Fibroblast of skin of left quadriceps (primary cell): ENCODE data around the gene KCNJ1.

Experiments used
- DNase-seq, 2 experiments: peaks; one replicate each; pipeline ENCODE4 v3.0.0-alpha.2; 2013; ENCODE audit warnings: low read depth in 2 of 2

The KCNJ1 gene

DNA sequence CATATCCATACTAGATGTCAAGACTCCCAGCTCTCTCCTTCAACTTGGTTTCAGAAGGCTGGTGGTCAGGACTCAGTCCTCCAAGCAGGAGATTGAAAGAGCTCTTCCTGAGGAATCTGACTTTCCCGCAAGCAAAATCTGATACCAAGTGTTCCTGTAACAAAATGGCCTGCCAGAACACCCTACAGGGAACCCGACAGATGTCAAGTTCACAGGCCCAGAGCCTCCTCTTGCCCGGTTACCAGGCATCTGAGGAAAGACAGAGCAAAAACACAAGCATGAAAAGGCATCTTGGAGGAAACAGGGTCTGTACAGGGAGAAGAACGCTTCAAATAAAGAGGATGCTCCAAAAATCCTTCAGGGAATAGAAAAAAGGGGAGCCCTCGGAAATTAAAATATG lies 15.4 kb upstream of the KCNJ1 start:
- no peak for DNase-seq

DNA sequence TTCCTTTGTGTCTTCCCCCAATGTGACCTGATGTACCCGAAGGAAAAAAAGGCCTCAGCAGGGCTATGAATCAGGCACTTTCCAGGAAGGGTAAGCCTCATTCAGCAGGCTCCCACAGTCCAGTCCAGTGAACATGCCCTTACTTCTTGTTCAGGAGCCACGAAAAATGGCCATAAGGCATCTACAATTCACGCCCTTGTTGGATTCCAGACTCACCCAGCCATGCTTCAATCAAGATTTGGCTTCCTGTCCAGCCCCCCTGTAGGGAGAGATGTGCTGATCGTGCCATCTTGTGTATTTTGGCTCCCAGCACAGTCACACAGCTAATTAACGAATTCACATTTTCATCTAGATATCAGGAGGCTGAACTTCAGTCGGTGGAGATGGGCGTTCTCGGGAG lies 14.1 kb upstream of the KCNJ1 start:
- no peak for DNase-seq

DNA sequence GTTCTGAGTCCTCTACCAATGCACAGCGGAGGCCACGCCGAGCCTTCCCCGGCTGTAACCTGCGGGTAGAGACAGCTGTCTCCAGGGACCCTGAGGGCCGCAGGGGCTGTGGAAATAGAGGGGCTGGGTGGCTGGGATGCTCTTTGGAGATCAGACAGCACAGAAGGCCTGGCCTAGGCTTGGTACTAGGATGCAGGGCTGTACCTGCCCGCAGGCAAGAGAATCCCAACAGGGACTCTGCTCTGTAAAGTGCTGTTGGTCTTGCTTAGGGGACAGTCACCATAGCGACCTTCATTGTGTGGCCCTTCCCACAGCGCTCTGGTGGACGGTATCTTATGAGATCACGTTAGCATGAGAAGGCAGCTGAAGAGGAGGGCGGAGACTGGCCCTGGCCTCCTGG lies 12.7 kb upstream of the KCNJ1 start:
- DNase-seq: no peak

DNA sequence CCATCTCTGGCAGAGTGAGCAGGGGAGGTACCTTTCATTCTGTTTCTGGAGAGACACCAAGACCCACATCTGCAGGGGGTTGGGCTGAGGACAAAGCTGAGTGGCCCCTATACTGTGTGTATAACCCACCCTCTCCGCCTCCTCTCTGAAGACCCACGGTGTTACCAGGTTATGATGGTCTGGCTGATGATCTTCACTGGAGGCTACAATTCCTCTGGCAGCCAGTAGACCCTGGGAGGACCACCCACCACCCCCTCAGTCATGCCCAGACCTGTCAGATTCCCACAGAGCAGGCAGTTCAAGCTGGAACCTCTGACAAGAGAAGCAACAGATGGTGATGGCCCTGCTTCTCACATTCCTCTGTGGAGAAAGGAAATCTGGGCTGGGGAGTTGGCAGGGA lies 11.4 kb upstream of the KCNJ1 start:
- DNase-seq: no peak

DNA sequence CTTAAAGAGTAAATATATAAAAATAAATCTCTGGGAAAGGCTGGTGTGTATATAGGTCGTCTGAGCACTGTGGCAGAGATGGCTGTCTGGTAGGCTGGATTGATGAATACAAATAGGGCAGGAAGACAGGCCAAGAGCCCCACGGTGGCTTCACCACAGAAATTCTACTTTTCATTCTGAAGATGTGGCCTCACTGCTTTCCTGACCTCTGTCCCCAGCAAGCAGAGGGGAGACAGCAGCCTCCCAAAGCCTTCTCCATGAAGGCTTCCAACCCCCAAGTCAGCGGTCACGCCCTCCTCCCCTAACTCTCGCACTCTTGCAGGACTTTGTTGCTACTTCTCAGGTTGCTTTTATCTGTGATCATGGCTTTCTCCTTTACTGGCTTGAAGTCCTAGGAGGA lies 10.6 kb upstream of the KCNJ1 start:
- no peak for DNase-seq

DNA sequence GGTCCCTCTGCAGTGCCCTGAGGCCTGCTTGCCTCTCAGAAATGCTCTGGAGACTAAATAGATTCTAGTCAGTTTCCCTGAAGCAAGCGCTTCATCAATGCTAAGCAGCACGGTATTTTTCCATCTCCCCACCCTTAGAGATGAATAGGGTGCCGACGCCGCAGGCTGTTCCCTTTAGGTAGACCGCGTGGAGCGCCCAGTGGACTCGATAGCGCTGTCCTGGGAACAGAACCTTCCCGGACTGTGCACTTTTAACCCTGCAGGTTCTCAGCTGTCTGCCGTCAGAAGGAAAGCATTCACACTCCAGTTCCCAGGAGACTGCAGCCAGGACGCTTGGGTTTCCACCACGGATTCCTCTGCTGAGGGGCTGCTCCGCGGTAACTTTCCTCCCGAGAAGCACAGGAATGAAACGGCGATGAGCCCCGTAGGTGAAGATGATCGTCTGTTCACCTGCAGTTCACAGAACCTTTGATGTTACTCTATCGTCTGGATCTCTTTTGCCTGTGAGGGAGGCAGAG lies 9.1 kb upstream of the KCNJ1 start:
- no peak for DNase-seq

DNA sequence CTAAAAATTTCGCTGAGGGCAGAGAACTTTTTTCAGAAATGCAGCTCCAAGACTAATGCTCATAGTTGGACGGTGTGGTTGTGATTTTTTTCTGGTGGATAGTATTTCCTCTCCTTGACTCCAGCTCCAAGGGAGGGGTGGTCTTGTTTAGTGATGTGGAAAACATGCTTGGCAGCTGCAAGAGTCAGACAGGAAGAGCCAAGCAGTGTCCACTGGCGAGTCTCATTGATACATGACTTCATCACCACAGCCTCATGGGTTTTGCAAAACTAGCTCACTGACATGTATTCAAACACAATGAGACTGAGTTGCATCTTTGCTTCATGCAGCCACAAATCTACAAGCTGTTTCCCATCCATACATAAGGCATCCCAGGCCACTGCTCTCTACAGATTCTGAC lies 7.3 kb upstream of the KCNJ1 start:
- no peak for DNase-seq

DNA sequence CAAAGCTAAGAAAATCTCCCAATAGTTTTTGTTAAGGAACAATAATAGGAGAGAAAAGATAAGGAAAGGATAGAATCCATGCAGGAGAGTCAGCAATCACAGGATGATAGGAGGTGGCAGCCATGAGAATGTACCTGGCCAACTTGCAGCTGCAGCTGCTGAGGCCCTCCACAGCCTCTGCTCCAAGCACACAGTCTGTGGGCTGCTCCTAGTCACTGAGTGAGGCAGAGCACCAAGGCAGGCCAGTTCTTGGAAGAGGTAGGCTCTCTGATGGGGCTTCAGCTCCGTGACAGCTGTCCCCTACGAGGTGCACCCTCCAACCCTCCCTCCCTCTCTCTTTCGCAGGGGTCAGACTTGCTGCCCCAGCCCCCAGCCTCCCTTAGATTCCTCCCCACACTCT lies 5.5 kb upstream of the KCNJ1 start:
- DNase-seq: no peak

DNA sequence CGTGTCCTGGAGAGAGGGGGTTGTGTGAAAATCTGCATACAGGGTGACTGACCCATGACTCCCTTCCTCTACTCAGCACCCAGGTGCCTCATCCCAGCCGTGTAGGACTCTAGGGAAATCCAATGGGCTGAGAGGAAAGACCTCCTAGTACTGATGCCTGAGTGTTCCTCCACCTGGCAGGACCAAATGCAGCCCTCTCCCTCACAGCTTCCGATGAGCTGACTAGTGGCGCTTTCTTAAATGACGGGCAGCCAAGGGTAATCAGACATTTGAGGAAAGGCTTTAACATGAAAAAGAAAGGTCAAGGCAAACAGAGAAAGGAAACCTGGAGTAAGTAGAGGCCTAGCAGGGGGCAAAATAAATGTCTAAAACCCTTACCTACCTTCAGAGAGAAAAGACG lies 5.0 kb upstream of the KCNJ1 start:
- no peak for DNase-seq

DNA sequence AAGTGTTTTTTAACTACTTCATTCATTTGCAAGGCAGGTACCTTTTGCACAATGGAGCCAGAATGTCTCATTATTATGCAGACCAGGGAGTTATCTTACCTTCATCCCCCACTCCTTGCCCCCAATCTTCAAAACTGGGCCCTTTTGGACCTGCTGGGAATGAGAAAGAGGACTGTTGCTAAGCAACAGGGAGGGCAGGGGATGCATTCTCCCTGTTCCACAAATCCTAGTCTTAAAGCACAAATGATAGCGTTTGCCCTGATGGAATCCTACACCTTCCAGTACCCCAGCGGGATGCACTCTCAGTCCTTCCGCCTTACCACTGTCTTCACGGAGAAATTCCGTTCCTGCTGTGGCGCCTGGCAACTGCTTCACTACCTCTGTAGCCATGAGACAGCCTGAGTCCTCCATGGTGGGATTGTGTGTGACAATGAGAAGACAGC lies 4.1 kb upstream of the KCNJ1 start:
- no peak for DNase-seq

DNA sequence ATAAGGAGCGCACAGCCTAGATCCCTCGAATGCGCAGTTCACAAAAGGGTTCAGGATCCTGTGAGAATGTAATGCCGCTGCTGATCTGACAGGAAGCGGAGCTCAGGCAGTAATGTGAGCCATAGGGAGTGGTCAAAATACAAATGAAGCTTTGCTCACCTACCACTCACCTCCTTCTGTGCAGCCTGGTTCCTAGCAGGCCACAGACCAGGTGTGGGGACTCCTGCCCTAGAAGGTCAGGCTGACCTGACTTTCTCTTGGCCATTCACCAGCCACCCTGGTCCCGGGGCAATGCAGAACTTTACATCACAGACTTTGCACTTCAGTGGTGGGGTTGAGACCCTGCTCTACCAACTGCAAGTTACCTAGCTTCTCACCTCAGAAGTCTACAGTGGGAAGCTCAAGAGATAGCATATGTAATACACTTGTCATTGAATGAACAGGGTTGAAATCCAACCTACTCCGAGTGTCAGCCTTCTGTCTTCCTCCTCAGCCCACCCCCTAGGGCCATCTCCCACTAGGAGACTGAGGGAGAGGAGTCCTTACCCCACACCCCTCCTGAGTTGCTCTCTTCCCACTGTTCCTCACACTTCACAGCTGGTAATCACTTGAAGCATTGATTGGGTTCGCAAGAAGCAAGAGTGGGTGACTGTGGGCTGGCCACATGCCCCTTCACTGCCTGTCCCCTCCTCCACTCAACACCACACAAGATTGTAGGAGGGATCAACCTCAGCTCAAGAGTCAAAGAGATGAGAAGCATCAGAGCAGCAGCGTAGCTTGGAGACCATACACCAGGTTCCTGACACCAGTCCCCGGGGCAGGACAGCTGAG lies 2.0 kb upstream of the KCNJ1 start:
- DNase-seq: no peak

DNA sequence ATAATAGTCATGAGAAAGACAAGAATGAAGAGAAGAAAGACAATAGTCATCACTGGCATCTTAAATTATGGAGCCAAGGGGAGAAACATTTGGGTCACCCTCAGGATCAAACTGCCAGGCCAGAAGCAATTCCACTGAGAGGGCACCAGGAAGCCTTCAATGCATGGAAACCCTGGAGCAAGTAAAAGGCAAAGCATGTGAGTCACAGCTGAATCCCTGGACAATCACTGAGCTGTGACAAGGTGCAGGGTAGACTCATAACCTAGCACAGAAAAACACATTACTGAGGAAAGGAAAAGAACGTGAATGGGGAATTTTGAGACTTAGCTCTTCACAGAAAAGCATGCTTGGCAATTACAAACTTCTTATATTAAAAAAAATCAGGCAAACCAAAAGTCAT lies 1.6 kb downstream of the KCNJ1 start:
- no peak for DNase-seq

DNA sequence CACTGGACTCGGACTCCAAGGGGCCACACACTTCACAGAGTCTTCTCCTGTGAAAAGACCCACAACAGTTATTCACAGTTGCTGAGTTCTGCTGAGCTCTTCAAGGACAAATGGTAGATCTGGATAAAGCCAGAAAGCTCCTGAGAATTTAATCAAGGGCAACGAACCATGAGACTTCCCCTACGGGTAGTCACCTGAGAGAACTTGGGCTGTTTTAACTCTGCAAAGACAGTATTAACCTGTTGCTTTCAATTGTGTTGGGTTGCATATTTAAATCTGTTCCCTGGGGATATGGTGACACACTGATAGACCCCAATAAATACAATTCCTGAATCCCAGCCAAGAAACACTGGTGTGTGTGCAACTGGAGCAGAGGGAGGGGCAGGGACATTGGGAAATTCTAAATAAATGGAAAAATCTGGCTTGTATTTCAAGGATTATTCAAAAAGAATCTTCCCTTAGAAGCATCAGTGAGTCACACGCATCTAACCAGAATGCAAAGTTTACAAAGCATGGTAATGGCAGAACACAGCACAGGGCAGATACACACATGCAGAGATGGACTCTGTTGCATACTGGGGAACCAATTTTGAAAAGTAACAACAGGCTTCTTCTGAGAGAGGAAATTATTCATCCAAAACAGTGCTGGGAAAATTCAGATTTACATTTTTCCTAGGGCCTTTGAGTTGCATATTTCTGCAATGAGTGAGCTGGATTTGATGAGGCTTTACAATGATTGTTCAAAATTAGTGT lies 4.0 kb downstream of the KCNJ1 start:
- peak; percentile 77 for DNase-seq

DNA sequence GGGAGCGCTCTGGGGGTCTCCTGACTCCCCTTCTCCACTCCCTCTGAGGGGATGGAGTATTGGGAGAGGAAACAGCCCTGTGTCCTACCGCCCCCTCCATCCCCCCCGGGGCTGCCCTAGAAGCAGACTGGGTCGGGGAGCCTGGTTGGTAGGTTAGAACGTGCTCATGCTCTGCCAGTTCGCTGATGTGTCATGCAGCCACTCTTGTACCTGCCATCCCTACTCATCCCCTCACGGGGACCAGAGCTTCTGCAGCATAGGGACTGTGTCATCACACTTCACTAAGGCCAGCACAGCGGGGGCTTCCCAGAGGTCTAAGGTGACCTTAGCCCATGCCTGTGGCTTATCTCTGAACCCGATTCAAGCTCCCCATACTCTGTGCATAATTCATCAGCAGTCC lies 4.7 kb downstream of the KCNJ1 start:
- no peak for DNase-seq

DNA sequence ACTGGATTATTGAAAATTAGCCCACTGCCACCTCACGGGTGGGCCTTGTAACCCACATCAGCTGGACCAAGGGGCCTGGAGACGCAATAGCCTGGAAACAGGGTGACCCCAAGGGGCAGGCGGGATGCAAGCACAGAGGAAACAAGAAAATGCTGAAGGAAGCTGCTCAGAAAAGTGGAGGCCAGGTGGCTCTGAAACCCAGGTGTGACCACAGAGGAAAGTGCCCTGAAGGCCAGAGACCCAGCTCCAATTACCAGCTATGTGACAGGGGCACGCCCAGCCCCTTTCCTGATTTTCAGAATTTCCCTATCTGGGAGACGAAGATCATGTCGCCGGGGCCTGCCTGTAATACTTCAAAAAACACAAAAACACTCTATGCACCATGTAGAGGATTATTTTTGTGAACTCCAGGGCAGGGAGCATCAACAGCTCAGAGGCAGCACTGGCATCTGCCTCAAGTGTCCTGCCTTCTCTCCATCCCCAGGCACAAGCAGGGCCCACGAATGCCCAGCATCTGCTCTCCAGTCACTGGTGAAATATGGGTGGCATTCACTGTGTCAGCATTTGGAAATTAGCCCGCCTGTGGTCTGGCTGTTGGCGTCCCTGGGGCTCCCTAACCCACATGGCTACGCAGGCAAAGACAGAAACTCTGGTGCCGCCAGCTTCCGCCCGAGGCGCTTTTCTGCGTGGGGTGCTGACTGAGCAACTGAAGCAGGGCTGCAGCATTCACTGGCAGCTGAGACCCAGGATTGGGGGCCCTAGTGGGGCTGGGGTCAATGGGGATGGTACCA lies 6.3 kb downstream of the KCNJ1 start:
- DNase-seq: peak; percentile 23 to 26

DNA sequence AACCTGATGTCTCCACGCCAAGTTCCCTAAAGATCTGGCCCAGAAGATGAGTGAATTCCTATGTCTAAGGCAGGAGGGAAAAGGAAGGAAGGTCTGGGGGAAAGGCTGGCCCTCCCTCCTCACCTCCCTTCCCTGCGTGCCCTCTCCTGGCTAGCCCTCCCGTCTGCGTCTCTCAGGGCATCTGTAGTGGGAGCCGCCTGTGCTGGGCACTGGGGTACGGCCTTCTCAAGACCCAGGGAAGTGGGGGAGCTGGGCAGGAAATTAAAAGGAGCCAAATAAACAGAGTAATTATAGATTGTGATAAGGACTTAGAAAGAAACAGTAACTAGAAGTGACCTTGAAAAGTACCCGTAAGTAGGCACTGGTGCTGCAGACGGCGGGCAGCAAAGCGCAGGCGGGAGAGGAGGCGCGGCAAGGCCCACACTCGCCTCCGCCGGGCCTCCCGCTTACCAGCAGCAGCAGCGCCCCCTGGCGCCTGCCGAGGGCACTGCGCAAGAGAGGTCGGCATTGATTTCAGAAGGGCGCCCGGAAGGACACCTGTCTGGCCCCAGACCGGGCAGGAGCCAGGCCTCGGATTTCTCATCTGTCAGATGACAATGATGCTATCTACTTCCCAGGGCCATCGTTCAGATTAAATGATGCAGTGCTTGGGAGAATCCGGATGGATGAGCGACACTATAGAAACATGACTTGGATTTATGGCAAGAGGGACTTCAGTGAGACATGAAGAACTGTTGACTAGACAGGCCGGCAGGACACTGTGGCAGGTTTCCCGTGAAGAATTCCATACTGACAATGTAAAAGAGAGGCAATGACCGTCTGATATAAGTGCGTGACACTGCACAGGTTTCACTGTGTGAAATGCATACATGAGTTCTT lies 7.3 kb downstream of the KCNJ1 start:
- DNase-seq: peak; percentile 14 to 15

DNA sequence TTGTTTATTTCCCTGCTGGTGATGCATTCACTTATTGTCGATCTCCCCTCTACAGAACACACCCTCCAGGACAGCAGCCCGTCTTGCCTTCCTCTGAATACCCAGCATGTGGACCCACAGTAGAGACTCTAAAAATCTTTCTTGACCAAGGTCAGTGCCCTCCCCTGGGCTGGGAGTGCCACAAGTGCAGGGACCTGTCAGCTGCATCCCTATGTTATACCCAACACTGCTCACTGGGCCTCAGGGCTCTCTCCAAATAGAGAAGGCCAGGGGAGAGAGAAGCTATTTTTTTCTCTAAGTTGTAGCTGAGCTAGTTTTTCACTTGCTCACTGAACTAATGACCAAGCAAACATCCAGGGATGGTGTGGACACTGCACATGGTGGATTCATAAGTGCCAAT lies 9.8 kb downstream of the KCNJ1 start:
- DNase-seq: no peak

DNA sequence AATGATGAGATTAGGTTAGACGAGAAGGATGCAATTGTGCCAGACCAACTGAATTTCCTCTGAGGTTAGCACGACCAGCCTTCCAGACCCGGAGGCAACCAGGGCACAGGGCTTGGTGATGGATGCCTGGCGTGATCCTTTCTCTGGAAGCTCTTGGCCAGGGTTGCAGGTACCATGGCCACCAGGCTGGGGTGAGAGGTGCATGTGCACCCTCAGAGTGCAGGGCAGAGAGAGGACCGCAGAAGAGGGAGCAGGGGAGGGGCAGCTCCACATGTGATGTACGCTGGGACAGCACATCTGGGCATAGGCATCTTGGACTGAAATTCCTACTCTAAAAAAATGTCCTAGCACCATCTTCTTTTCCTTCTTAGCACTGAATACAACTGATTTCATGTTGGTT lies 10.9 kb downstream of the KCNJ1 start:
- DNase-seq: no peak

DNA sequence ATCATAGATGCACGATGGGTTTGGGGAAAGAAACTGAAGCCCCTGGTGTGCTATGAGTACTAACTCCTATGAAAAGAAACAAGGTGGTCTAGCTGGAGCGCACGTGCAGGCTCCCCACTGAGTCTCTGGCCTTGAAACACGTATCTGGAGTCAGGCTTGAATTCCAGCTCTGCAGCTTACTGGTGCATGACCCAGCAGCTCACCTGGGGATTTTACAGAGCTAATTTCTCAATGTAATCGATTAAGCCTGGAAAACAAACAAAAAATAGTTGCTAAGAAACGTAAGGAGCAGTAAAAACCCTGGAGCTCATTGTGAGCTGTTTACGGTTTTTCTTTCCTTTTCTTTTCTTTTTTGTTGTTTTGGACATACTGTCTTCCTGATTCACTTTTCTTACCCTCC lies 12.3 kb downstream of the KCNJ1 start:
- no peak for DNase-seq

DNA sequence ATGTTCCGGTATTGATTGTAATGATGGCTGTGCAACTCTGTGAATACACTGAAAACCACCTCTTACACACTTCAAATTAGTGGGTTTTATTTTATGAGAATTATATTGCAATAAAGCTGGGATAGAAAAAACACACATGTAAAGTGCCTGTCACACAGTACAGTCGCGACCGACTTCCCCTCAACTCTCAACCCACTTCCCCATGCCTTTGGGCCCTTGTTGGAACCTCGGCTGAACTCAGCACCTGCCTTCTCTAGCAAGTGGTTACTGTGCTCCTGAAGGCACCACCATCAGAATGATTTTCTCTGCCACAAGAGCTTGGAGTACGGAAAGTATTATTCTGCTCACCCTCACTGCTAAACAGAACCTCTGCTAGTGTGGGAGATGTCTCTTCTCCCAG lies 13.5 kb downstream of the KCNJ1 start:
- no peak for DNase-seq

DNA sequence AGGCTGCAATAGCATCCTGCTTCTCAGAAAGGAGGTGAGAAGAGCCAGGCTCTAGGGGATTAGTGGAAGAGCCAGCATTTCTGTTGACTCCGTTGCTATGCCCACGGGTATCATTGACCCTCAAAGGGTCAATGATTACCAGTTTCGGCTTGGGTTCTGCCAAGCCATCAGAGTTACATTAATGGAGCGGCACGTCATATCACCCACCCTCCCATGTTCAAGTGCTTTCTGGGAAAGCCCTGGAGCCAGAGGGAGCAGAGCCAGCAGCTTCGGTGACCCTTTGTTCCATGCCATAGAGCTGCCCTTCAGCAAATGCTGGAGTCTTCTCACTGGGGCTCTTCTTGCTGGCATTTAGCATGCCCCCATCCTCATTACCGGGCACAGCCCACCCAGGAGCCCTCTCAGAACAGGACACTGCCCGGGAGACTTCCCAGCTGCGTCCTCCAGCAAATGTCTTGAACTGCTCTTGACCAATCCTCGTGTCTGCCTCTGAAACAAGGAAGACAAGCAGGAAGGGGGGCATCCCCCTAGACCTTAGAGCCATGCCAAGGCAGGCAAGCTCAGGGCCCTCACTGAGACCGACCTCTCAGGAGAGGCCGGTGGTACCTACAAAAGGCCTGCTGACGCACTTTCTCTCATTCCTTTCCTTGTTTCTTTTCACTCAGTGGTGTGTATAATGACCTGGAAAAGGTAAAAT lies 14.6 kb downstream of the KCNJ1 start:
- no peak for DNase-seq
